Measurements from ENCODE around the gene DPP6. TPM values are rescaled to one million over a fixed set of nuclear protein-coding genes. Genes with fewer than 3 reads are reported as not detected.

Gene DPP6
- total RNA-seq, 1 donor from 2014 or later = not detected

GRCh38 chr7:154480817-154481216, 428.6 kb downstream of the DPP6 start:
- TF ChIP-seq, protein P1, sequence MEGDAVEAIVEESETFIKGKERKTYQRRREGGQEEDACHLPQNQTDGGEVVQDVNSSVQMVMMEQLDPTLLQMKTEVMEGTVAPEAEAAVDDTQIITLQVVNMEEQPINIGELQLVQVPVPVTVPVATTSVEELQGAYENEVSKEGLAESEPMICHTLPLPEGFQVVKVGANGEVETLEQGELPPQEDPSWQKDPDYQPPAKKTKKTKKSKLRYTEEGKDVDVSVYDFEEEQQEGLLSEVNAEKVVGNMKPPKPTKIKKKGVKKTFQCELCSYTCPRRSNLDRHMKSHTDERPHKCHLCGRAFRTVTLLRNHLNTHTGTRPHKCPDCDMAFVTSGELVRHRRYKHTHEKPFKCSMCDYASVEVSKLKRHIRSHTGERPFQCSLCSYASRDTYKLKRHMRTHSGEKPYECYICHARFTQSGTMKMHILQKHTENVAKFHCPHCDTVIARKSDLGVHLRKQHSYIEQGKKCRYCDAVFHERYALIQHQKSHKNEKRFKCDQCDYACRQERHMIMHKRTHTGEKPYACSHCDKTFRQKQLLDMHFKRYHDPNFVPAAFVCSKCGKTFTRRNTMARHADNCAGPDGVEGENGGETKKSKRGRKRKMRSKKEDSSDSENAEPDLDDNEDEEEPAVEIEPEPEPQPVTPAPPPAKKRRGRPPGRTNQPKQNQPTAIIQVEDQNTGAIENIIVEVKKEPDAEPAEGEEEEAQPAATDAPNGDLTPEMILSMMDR (IDR thresholded peaks at IDR 0.05) = no peak
- no peak overlapping the region for H3K4me3 ChIP-seq
- H3K27ac ChIP-seq = no peak overlapping the region
- intact Hi-C loops (cut with DNase I) = no loop called here
- no peaks in the 10 kb centered on the region for H3K36me3 ChIP-seq
- no peak for DNase-seq (ENCODE audit: low spot score in 2 of 2)
- no peaks in the 10 kb centered on the region for H3K27me3 ChIP-seq
- H3K9me3 ChIP-seq = no peaks in the 10 kb centered on the region
- H3K4me1 ChIP-seq = no peaks in the 10 kb centered on the region

GRCh38 chr7:154482863-154483262, 430.7 kb downstream of the DPP6 start:
- TF ChIP-seq, protein P1 (IDR thresholded peaks at IDR 0.05) = no peak
- Histone ChIP-seq H3K27me3 (no peaks in the 10 kb centered on the region), H3K4me3 (no peak overlapping the region), H3K9me3 (no peaks in the 10 kb centered on the region), H3K4me1 (no peaks in the 10 kb centered on the region), H3K36me3 (no peaks in the 10 kb centered on the region), H3K27ac (no peak overlapping the region)
- intact Hi-C loops (cut with DNase I) = no loop called here
- DNase-seq (ENCODE audit: low spot score in 2 of 2) = no peak

DNA sequence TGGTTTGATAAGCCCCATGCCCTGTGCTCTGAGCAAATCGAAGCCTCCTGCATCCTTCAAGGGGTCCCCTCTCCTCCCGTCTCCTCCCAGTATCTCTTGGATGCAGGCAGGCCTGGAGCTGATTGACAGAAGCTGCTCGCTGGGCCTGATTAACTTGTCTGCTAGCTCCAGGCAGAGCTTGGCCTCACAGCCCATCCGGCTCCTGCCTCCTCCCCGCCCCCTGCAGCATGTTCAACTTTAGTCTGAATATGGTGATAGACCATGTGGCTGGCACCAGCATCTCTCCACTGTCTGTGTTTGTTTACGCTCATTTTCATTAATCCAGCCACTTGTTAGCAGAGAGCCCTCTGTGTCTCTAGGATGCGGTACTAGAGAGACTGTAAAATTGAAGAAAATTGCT, 432.2 kb downstream of the DPP6 start:
- Histone ChIP-seq H3K4me3 (no peak overlapping the region), H3K4me1 (no peaks in the 10 kb centered on the region), H3K9me3 (no peaks in the 10 kb centered on the region), H3K27ac (no peak overlapping the region), H3K36me3 (no peaks in the 10 kb centered on the region), H3K27me3 (no peaks in the 10 kb centered on the region)
- DNase-seq (ENCODE audit: low spot score in 2 of 2) = no peak
- TF ChIP-seq, protein P1 (IDR thresholded peaks at IDR 0.05) = no peak
- intact Hi-C loops (cut with DNase I) = no loop called here

- DNase-seq (ENCODE audit: low spot score in 2 of 2) = no peak
- Histone ChIP-seq H3K4me1 (no peaks in the 10 kb centered on the region), H3K36me3 (no peaks in the 10 kb centered on the region), H3K27ac (no peak overlapping the region), H3K4me3 (no peak overlapping the region), H3K9me3 (no peaks in the 10 kb centered on the region), H3K27me3 (no peaks in the 10 kb centered on the region)
- intact Hi-C loops (cut with DNase I) = no loop called here
- TF ChIP-seq, protein P1 (IDR thresholded peaks at IDR 0.05) = no peak
These were observed 432.7 kb downstream of the DPP6 start for GRCh38 chr7:154484943-154485342.

DNA sequence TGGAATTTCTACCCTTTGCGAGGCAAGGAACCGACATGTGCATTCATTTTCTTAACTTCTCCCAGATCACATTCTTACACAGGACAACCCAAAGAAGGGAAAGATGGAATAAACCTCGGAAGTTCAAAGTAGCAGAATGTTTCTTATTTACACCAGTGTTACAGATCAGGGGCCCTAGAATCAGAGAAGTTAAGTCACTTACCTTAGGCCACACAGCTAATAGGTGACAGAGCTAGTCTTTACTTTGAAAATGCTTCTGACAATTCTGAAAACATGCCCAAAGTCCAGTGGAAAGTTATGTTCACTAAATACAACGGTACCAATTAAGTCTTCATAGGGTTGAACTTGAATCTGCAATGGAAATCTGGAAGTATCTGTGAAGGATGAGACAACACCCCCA, 437.7 kb downstream of the DPP6 start:
- no peaks in the 10 kb centered on the region for H3K36me3 ChIP-seq
- H3K27me3 ChIP-seq = no peaks in the 10 kb centered on the region
- no peak overlapping the region for H3K27ac ChIP-seq
- no peak overlapping the region for H3K4me3 ChIP-seq
- H3K9me3 ChIP-seq = no peaks in the 10 kb centered on the region
- H3K4me1 ChIP-seq = no peaks in the 10 kb centered on the region
- no peak for DNase-seq (ENCODE audit: low spot score in 2 of 2)
- intact Hi-C loops (cut with DNase I) = no loop called here
- TF ChIP-seq, protein P1 (IDR thresholded peaks at IDR 0.05) = no peak

DNA sequence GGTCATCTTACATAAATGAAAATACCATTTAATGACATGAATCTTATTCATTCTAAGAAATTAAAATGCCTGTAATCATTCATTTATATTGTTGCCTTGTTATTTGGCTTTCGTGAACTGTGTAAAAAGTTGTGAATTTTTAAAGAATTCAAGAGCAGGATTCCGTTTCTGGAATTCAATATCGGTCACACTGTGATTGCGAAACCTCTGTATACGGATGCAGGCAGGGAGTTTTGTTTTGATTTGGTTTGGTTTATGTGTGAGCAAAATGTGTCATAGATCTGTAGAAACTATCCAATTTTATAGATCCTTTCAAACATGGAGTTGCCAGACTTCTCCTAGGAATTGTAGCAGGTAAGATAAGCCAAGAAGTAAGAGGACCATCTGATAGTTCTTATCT, 441.4 kb downstream of the DPP6 start:
- Histone ChIP-seq H3K27ac (no peak overlapping the region), H3K4me1 (no peaks in the 10 kb centered on the region), H3K9me3 (no peaks in the 10 kb centered on the region), H3K36me3 (no peaks in the 10 kb centered on the region), H3K27me3 (no peaks in the 10 kb centered on the region), H3K4me3 (no peak overlapping the region)
- no peak for DNase-seq (ENCODE audit: low spot score in 2 of 2)
- TF ChIP-seq, protein P1 (IDR thresholded peaks at IDR 0.05) = no peak
- intact Hi-C loops (cut with DNase I) = no loop called here
